ENCODE results near the gene FBXL15.

GRCh38 chr10:102382871-102383270 is 37.8 kb upstream of the FBXL15 start:
- TF ChIP-seq ZBTB44 (CRISPR knock-in tag; IDR thresholded peaks at IDR 0.05) (no peak), ZKSCAN5 (CRISPR knock-in tag; IDR thresholded peaks at IDR 0.05) (no peak), ZNF501 (CRISPR knock-in tag; IDR thresholded peaks at IDR 0.05) (no peak), DDIT3 (CRISPR knock-in tag; IDR thresholded peaks at IDR 0.05) (no peak), USF2 (IDR thresholded peaks at IDR 0.05; ENCODE audit: low read depth, low read length) (no peak), USF2 (CRISPR knock-in tag; IDR thresholded peaks at IDR 0.05; ENCODE audit: borderline replicate concordance) (no peak), BRCA1 (CRISPR knock-in tag; IDR thresholded peaks at IDR 0.05) (no peak), EZH2 (conservative IDR thresholded peaks at IDR 0.05; ENCODE audit: low read depth, low read length) (no peak), ZSCAN30 (CRISPR knock-in tag; IDR thresholded peaks at IDR 0.05) (no peak), E2F1 (CRISPR knock-in tag; IDR thresholded peaks at IDR 0.05) (no peak), ZNF546 (CRISPR knock-in tag; conservative IDR thresholded peaks at IDR 0.05) (no peak)
- TF ChIP-seq, protein P1, sequence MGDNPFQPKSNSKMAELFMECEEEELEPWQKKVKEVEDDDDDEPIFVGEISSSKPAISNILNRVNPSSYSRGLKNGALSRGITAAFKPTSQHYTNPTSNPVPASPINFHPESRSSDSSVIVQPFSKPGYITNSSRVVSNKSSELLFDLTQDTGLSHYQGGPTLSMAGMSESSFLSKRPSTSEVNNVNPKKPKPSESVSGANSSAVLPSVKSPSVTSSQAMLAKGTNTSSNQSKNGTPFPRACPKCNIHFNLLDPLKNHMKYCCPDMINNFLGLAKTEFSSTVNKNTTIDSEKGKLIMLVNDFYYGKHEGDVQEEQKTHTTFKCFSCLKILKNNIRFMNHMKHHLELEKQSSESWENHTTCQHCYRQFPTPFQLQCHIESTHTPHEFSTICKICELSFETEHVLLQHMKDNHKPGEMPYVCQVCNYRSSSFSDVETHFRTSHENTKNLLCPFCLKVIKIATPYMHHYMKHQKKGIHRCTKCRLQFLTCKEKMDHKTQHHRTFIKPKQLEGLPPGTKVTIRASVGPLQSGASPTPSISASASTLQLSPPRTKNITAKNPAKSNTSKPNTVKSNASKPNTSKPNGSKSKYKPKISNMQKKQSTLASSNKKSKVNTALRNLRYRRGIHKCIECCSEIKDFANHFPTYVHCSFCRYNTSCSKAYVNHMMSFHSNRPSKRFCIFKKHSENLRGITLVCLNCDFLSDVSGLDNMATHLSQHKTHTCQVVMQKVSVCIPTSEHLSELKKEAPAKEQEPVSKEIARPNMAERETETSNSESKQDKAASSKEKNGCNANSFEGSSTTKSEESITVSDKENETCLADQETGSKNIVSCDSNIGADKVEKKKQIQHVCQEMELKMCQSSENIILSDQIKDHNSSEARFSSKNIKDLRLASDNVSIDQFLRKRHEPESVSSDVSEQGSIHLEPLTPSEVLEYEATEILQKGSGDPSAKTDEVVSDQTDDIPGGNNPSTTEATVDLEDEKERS (CRISPR knock-in tag; IDR thresholded peaks at IDR 0.05), result no peak

Data from HepG2 (cell line).